ENCODE results near the gene CASQ1.

The CASQ1 gene

GRCh38 chr1:160169553-160170399, 20.6 kb upstream of the CASQ1 start:
- DNase-seq = no peak

- DNase-seq = no peak
These were observed 19.0 kb upstream of the CASQ1 start for GRCh38 chr1:160171354-160171753.

GRCh38 chr1:160171980-160172379, 18.4 kb upstream of the CASQ1 start:
- DNase-seq = no peak

GRCh38 chr1:160177231-160177630, 13.1 kb upstream of the CASQ1 start:
- DNase-seq = no peak

GRCh38 chr1:160177667-160178066, 12.7 kb upstream of the CASQ1 start:
- no peak for DNase-seq

- DNase-seq = no peak
These were observed 11.6 kb upstream of the CASQ1 start for GRCh38 chr1:160178731-160179130.

GRCh38 chr1:160179336-160179735, 11.0 kb upstream of the CASQ1 start:
- DNase-seq = no peak

- DNase-seq = no peak
These were observed 4.1 kb upstream of the CASQ1 start for GRCh38 chr1:160186246-160186645.

GRCh38 chr1:160186729-160187128, 3.6 kb upstream of the CASQ1 start:
- no peak for DNase-seq

- DNase-seq = no peak
These were observed 3.0 kb upstream of the CASQ1 start for GRCh38 chr1:160187407-160187806.

- DNase-seq = no peak
These were observed 2.0 kb upstream of the CASQ1 start for GRCh38 chr1:160188341-160188740.

GRCh38 chr1:160191756-160192155, 1.4 kb downstream of the CASQ1 start:
- DNase-seq = no peak

GRCh38 chr1:160192234-160192633, 1.9 kb downstream of the CASQ1 start:
- no peak for DNase-seq

- peak; percentile 82 for DNase-seq
These were observed 2.9 kb downstream of the CASQ1 start for GRCh38 chr1:160193091-160193819.

- DNase-seq = no peak
These were observed 3.7 kb downstream of the CASQ1 start for GRCh38 chr1:160193832-160194736.

- no peak for DNase-seq
These were observed 4.3 kb downstream of the CASQ1 start for GRCh38 chr1:160194737-160195059.

- DNase-seq = no peak
These were observed 5.8 kb downstream of the CASQ1 start for GRCh38 chr1:160196143-160196542.

GRCh38 chr1:160197231-160197630, 6.9 kb downstream of the CASQ1 start:
- no peak for DNase-seq

- DNase-seq = no peak
These were observed 10.4 kb downstream of the CASQ1 start for GRCh38 chr1:160200786-160201185.

GRCh38 chr1:160204526-160205241, 14.3 kb downstream of the CASQ1 start:
- no peak for DNase-seq

GRCh38 chr1:160205242-160206035, 15.1 kb downstream of the CASQ1 start, which contains the start of gene PEA15:
PEA15 (plus strand) TSS chr1:160205384; CDS start chr1:160211545, 6,161 bp downstream.
- DNase-seq = peak; percentile 74

GRCh38 chr1:160206036-160206389, 15.6 kb downstream of the CASQ1 start:
- peak; percentile 59 for DNase-seq

All from stimulated activated CD4-positive, alpha-beta T cell treated with anti-CD3 and anti-CD28 coated beads, Interleukin-4, amount 100 ng/mL, for 1 hour (primary cell).